Central memory CD8-positive, alpha-beta T cell (primary cell): ENCODE results near the gene EXD3.
"Not testable (repeated sequence)": the region's sequence is repeated elsewhere in the genome, so short reads cannot be mapped to it uniquely, and the experiment has no call there.

Source experiments
- ATAC-seq: fragments of 150-1000 bp; cut with Tn5 transposase; replicated peaks from 2 replicates; pipeline ENCODE4 v1.10.0; 2022; ENCODE audit warnings: mild to moderate bottlenecking, moderate FRiP score, moderate number of reproducible peaks; ENCODE audit not compliant: poor library complexity, severe bottlenecking; ENCODE audit errors: extremely low read depth
- DNase-seq, 2 donors: peaks; one replicate each; pipeline ENCODE4 v3.0.0; 2021; ENCODE audit warnings: low spot score in 2 of 2
- H3K27ac Mint-ChIP-seq: one replicate; pipeline ENCODE4 v1.8.0; 2022; ENCODE audit warnings: low read depth, mild to moderate bottlenecking, moderate library complexity, mixed read lengths
- H3K27me3 Mint-ChIP-seq: one replicate; pipeline ENCODE4 v1.8.0; 2022; ENCODE audit warnings: mixed read lengths
- H3K36me3 Mint-ChIP-seq: one replicate; pipeline ENCODE4 v1.8.0; 2022; ENCODE audit warnings: mild to moderate bottlenecking, moderate library complexity, mixed read lengths; ENCODE audit not compliant: insufficient read depth
- H3K4me1 Mint-ChIP-seq: one replicate; pipeline ENCODE4 v1.8.0; 2022; ENCODE audit warnings: mixed read lengths
- H3K4me3 Mint-ChIP-seq: one replicate; pipeline ENCODE4 v1.8.0; 2022; ENCODE audit warnings: mild to moderate bottlenecking, moderate library complexity, mixed read lengths
- H3K9me3 Mint-ChIP-seq: one replicate; pipeline ENCODE4 v1.8.0; 2022; ENCODE audit warnings: mixed read lengths

EXD3 gene

DNA sequence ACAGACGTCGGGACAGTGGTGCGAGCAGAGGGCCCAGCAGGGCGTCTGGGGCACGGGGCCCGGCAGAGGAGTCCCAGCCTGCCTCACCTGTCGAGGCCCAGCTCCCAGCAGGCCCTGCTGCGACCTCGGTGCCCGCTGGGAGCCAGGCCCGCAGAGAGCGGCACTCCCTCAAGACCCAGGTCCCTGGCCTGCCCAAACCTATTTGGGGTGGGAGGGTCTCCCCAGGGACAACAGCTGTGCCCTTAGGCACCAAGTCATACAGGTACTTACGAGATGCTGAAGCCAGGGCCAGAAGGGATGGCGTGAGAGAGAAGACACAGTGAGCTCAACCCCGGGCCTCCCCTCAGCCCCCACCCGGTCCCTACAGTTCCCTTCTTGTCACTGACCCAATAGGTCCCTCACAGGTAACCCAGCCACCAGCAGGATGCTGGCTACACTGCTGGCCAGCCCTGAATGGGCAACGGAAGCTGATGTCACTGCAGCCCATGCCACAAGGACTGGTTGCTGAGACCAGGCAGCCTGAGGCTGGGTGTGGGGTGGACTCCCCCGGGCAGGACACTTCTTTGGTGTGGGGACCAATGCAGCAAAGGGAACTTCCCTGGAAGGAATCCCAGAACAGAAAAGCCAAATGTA, 32.5 kb upstream of the EXD3 start:
- DNase-seq = no peak
- peaks cover 11% of the 10 kb centered on the region for H3K36me3 Mint-ChIP-seq
- ATAC-seq = no peak
- no peaks in the 10 kb centered on the region for H3K9me3 Mint-ChIP-seq
- peaks cover 24% of the 10 kb centered on the region for H3K4me1 Mint-ChIP-seq
- no peaks in the 10 kb centered on the region for H3K27me3 Mint-ChIP-seq
- no peak overlapping the region for H3K27ac Mint-ChIP-seq
- H3K4me3 Mint-ChIP-seq = peak overlapping the region; percentile 36

DNA sequence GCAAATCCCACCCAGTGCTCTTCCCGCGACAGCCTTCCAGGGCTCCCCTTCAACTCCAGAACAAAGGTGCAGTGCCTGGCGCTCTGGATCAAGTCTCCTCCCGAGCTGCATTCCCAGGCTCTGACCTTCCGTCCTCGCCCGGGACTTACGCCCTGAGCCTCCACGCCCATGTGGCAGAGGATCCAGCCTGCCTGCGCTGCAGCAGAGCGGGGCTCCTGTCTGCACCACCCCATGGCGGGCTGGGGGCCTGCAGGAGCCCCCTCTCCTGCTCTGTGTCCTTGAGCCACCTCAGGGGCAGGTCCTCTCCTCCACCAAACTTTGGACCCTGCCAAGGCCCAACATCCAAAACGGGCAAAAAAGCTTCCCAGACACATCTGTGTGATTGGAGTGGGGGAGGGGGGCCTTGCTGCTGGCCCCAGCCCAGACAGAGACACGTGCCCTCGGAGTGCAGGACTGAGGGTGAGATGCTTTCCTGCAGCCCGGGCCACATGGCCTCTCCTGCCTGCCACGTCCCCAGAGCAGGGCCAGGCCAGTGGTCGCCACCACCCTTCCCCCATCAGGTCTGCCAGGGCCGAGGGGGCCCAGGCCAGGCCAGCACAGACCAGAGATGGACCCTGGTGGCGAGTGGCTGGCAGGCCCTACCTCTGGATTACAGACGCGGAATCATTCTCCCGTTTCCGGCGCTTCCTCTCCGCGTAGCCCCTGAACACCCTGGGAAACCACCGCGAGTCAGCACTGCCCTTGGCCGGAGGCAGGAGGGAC, 31.8 kb upstream of the EXD3 start:
- peaks cover 28% of the 10 kb centered on the region for H3K4me1 Mint-ChIP-seq
- no peaks in the 10 kb centered on the region for H3K9me3 Mint-ChIP-seq
- H3K36me3 Mint-ChIP-seq = peaks cover 17% of the 10 kb centered on the region

GRCh38 chr9:137454145-137454596, 31.2 kb upstream of the EXD3 start:
- Mint-ChIP-seq H3K27ac (no peak overlapping the region), H3K4me3 (no peak overlapping the region), H3K9me3 (no peaks in the 10 kb centered on the region), H3K36me3 (peaks cover 18% of the 10 kb centered on the region), H3K4me1 (peaks cover 30% of the 10 kb centered on the region), H3K27me3 (no peaks in the 10 kb centered on the region)
- DNase-seq (no peak), ATAC-seq (peak; percentile 1)

More for the DNA sequence above, 31.8 kb upstream of the EXD3 start:
- Mint-ChIP-seq H3K27me3 (no peaks in the 10 kb centered on the region), H3K27ac (no peak overlapping the region), H3K4me3 (no peak overlapping the region)
- ATAC-seq = no peak
- DNase-seq = no peak

DNA sequence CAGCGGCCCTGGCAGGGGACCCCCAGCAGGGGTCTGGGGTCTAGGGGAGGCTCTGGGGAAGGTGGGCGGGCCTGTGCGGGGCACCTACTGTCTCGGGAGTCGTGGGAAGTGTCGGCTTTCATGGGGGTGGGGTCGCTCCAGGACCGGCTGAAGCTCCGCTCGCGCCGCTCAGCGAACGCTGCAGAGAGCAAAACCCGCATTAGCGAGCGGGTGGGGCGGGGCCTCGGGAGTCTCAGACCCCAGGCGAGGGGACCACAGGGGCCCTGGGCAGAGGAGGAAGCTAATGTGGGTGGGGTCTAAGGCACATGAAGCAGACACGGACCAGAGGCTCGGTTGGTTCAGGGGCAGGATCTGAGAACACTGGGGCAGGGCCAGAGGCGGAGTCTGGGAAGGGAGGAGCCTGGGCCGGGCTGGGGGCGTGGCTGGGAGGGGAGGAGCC, 30.7 kb upstream of the EXD3 start:
- peaks cover 30% of the 10 kb centered on the region for H3K4me1 Mint-ChIP-seq
- ATAC-seq = peak; percentile 33
- no peaks in the 10 kb centered on the region for H3K9me3 Mint-ChIP-seq
- no peaks in the 10 kb centered on the region for H3K27me3 Mint-ChIP-seq
- no peak for DNase-seq
- peak overlapping the region; percentile 7 for H3K4me3 Mint-ChIP-seq
- H3K27ac Mint-ChIP-seq = no peak overlapping the region
- peaks cover 21% of the 10 kb centered on the region for H3K36me3 Mint-ChIP-seq

DNA sequence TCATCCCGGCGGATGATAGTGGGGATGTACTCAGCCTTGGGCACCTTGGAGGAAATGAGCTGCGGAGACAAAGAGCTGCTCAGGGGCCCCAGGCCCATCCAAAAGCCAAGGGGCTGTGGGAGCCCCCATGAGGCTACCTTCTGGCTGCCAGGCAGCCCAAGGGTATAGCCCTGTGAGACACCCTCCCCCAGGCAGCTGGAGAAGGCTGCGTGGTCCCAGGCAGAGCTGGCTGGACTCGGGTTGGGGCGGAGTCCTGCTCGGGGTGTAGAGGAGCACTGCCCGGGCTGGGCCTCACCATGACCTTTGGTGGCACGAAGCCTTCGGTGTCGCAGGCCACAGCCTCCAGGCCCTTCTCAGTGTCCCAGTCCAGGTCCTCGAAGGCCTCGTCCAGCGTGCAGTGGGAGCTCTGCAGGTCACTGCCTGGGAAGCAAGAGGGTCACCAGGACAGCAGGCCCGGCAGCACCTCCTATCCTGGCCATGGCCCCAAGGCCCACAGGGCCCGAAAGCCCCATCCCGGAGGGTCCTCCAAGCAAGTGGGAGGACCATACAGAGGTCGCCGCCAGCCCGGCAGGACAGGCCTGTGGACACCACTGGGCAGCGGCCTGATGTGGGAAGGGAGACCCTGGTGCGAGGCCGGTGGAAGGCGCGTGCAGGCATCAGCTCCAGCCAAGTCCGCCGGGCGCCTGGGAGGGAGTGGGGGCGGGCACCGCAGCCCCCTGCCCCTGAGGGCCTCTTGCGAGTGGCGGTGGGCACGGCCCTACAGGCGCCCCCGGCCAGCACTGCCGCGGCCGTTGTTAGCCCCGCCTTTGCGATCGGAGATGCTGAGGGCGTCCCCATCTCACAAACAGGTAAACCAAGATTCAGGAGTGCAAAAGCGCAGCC, 30.0 kb upstream of the EXD3 start:
- ATAC-seq (no peak), DNase-seq (no peak)
- Mint-ChIP-seq H3K9me3 (no peaks in the 10 kb centered on the region), H3K27ac (no peak overlapping the region), H3K4me1 (peaks cover 30% of the 10 kb centered on the region), H3K4me3 (no peak overlapping the region), H3K36me3 (peaks cover 23% of the 10 kb centered on the region), H3K27me3 (no peaks in the 10 kb centered on the region)

- Mint-ChIP-seq H3K4me3 (peak overlapping the region; percentile 59), H3K27ac (no peak overlapping the region), H3K4me1 (peaks cover 31% of the 10 kb centered on the region), H3K27me3 (no peaks in the 10 kb centered on the region), H3K36me3 (peaks cover 23% of the 10 kb centered on the region), H3K9me3 (no peaks in the 10 kb centered on the region)
- DNase-seq (no peak), ATAC-seq (no peak)
Measured at GRCh38 chr9:137452006-137452760, 29.2 kb upstream of the EXD3 start.

DNA sequence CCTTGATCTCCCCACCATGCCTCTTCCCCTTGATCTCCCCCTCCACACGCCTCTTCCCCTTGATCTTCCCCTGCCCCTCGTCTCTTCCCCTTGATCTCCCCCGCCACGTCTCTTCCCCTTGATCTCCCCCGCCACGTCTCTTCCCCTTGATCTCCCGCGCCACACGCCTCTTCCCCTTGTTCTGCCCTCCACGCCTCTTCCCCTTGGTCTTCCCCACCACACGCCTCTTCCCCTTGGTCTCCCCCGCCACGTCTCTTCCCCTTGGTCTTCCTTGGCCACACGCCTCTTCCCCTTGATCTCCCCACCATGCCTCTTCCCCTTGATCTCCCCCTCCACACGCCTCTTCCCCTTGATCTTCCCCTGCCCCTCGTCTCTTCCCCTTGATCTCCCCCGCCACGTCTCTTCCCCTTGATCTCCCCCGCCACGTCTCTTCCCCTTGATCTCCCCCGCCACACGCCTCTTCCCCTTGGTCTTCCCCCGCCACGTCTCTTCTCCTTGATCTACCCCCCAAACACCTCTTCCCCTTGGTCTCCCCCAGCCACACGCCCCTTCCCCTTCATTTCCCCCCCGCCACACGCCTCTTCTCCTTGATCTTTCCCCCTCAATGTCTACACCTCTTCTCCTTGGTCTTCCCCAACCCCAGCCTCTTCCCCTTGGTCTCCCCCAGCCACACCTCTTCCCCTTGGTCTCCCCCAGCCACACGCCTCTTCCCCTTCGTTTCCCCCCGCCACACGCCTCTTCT, 28.5 kb upstream of the EXD3 start:
- peaks cover 23% of the 10 kb centered on the region for H3K36me3 Mint-ChIP-seq
- H3K9me3 Mint-ChIP-seq, ATAC-seq, DNase-seq, H3K27me3 Mint-ChIP-seq: not testable (repeated sequence)
- peak overlapping the region; percentile 72 for H3K4me3 Mint-ChIP-seq
- peak overlapping the region; percentile 89 for H3K27ac Mint-ChIP-seq
- peaks cover 36% of the 10 kb centered on the region for H3K4me1 Mint-ChIP-seq

GRCh38 chr9:137450539-137451222, 27.7 kb upstream of the EXD3 start:
- peak overlapping the region; percentile 72 for H3K4me3 Mint-ChIP-seq
- H3K27me3 Mint-ChIP-seq, H3K9me3 Mint-ChIP-seq: not testable (repeated sequence)
- peaks cover 23% of the 10 kb centered on the region for H3K36me3 Mint-ChIP-seq
- peak overlapping the region; percentile 89 for H3K27ac Mint-ChIP-seq
- ATAC-seq (peak; percentile 26), DNase-seq (peak; percentile 49 to 54)
- peaks cover 30% of the 10 kb centered on the region for H3K4me1 Mint-ChIP-seq

DNA sequence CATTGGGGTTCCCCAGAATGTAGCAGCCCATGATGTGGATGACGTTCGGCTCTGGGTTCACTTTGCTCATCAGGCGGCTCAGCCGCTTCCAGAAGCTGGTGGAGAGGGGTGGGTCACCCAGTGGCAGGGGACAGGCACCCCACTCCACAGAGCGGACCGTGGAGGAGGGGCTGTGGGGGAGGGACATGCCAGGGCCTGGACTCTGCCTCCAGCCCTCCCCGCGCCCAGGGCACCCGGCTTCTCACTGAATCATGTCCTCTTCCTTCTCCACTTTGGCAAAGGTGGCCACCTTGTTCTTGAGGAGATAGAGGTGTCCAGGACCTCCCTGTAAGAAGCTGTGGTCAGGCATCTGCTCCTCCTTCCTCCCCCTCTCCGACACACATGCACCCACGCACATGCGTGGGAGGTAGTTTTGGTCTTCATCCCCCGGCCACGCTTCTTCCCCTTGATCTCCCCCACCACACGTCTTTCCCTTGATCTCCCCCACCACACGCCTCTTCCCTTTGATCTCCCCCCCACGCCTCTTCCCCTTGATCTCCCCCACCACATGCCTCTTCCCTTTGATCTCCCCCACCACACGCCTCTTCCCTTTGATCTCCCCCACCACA, 27.1 kb upstream of the EXD3 start:
- H3K27ac Mint-ChIP-seq = peak overlapping the region; percentile 89
- peak; percentile 50 to 57 for DNase-seq
- no peaks in the 10 kb centered on the region for H3K9me3 Mint-ChIP-seq

GRCh38 chr9:137449081-137449844, 26.3 kb upstream of the EXD3 start:
- Mint-ChIP-seq H3K27me3 (no peaks in the 10 kb centered on the region), H3K4me3 (peak overlapping the region; percentile 18), H3K9me3 (no peaks in the 10 kb centered on the region), H3K4me1 (peaks cover 37% of the 10 kb centered on the region), H3K36me3 (peaks cover 23% of the 10 kb centered on the region), H3K27ac (peak overlapping the region; percentile 89)
- ATAC-seq (no peak), DNase-seq (no peak)

More for the DNA sequence above, 27.1 kb upstream of the EXD3 start:
- Mint-ChIP-seq H3K27me3 (no peaks in the 10 kb centered on the region), H3K4me3 (peak overlapping the region; percentile 72), H3K4me1 (peaks cover 35% of the 10 kb centered on the region), H3K36me3 (peaks cover 23% of the 10 kb centered on the region)
- peak; percentile 14 for ATAC-seq
